GM13976 (cell line): ENCODE data around the gene ZNF728.
"Not testable (repeated sequence)": the region's sequence is repeated elsewhere in the genome, so short reads cannot be mapped to it uniquely, and the experiment has no call there.

ENCODE experiments used
- DNase-seq: peaks from one replicate; pipeline ENCODE4 v3.0.0; 2012; ENCODE audit warnings: low spot score
- in situ Hi-C: fragments of 300-500 bp; cut with MboI; formaldehyde crosslinking; loops from one replicate; pipeline ENCODE4 v1.12.0; 2022; ENCODE audit warnings: low sequenced_read_pairs, mixed read lengths, inconsistent platforms; ENCODE audit not compliant: unreplicated experiment
- TF ChIP-seq, protein P1 (sequence below): IDR thresholded peaks from 2 replicates; pipeline ENCODE4 v1.5.1; 2012; ENCODE audit warnings: borderline replicate concordance, mild to moderate bottlenecking; ENCODE audit not compliant: insufficient read depth; ENCODE audit errors: extremely low read depth, missing control alignments, control extremely low read depth

The ZNF728 gene

GRCh38 chr19:22976248-22976647, 26.7 kb downstream of the ZNF728 start:
- in situ Hi-C loops: no loop called here
- DNase-seq: no peak
- TF ChIP-seq, protein P1, sequence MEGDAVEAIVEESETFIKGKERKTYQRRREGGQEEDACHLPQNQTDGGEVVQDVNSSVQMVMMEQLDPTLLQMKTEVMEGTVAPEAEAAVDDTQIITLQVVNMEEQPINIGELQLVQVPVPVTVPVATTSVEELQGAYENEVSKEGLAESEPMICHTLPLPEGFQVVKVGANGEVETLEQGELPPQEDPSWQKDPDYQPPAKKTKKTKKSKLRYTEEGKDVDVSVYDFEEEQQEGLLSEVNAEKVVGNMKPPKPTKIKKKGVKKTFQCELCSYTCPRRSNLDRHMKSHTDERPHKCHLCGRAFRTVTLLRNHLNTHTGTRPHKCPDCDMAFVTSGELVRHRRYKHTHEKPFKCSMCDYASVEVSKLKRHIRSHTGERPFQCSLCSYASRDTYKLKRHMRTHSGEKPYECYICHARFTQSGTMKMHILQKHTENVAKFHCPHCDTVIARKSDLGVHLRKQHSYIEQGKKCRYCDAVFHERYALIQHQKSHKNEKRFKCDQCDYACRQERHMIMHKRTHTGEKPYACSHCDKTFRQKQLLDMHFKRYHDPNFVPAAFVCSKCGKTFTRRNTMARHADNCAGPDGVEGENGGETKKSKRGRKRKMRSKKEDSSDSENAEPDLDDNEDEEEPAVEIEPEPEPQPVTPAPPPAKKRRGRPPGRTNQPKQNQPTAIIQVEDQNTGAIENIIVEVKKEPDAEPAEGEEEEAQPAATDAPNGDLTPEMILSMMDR: no peak

- in situ Hi-C loops, DNase-seq: not testable (repeated sequence)
These were observed 27.3 kb downstream of the ZNF728 start for GRCh38 chr19:22975546-22976136.

- in situ Hi-C loops: no loop called here
- no peak for DNase-seq
These were observed 57.4 kb downstream of the ZNF728 start for GRCh38 chr19:22945560-22945959.

GRCh38 chr19:22935151-22935550, 67.8 kb downstream of the ZNF728 start:
- TF ChIP-seq, protein P1: no peak
- DNase-seq: no peak
- in situ Hi-C loops: no loop called here

More at GRCh38 chr19:22945560-22945959, 57.4 kb downstream of the ZNF728 start:
- TF ChIP-seq, protein P1: no peak

GRCh38 chr19:22927576-22927975, 75.4 kb downstream of the ZNF728 start:
- in situ Hi-C loops: not testable (repeated sequence)

DNA sequence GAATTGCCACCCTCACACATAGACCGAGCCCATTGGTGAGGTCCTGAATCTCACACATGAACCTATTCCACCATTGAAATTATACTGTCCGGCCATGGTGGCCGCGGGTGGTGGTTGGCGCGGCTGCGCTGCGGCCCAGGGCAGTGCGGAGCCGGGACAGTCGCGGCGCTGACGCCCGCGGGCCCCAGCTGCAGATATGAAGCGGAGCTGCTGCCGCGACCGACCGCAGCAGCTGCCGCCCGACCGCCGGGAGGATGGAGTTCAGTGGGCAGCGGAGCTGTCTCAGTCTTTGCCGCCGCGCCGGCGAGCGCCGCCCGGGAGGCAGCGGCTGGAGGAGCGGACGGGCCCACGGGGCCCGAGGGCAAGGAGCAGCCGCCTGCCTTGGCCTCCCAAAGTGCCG, 77.8 kb downstream of the ZNF728 start:
- DNase-seq, in situ Hi-C loops: not testable (repeated sequence)

More at GRCh38 chr19:22927576-22927975, 75.4 kb downstream of the ZNF728 start:
- not testable (repeated sequence) for DNase-seq
